WTC11 (cell line): ENCODE measurements around the gene PNPT1.
"Not testable (repeated sequence)": the region's sequence is repeated elsewhere in the genome, so short reads cannot be mapped to it uniquely, and the experiment has no call there.

Experiments
- CTCF ChIP-seq: fragments of 200-600 bp; IDR thresholded peaks from 2 replicates; pipeline ENCODE4 v1.8.0; 2022; ENCODE audit warnings: antibody characterized with exemption
- TF ChIP-seq, protein P1 (sequence below): sonication (generic); formaldehyde crosslinking; IDR thresholded peaks from 2 replicates; pipeline ENCODE4 v1.8.1; 2023; ENCODE audit warnings: mild to moderate bottlenecking, missing genetic modification reagents

- TF ChIP-seq, protein P1, sequence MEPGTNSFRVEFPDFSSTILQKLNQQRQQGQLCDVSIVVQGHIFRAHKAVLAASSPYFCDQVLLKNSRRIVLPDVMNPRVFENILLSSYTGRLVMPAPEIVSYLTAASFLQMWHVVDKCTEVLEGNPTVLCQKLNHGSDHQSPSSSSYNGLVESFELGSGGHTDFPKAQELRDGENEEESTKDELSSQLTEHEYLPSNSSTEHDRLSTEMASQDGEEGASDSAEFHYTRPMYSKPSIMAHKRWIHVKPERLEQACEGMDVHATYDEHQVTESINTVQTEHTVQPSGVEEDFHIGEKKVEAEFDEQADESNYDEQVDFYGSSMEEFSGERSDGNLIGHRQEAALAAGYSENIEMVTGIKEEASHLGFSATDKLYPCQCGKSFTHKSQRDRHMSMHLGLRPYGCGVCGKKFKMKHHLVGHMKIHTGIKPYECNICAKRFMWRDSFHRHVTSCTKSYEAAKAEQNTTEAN (CRISPR knock-in tag) = not testable (repeated sequence)
- not testable (repeated sequence) for TF ChIP-seq CTCF
Observed at GRCh38 chr2:55736019-55736536, 42.4 kb upstream of the PNPT1 start.
